Measurements from ENCODE around the gene PIH1D1. TPM values are rescaled to one million over a fixed set of nuclear protein-coding genes. Genes with fewer than 3 reads are reported as not detected.
A peak's percentile ranks its signal among the peaks of the same experiment; 100 is the strongest.

The PIH1D1 gene
- total RNA-seq, 1 experiment from 2014 or later: 166 TPM

DNA sequence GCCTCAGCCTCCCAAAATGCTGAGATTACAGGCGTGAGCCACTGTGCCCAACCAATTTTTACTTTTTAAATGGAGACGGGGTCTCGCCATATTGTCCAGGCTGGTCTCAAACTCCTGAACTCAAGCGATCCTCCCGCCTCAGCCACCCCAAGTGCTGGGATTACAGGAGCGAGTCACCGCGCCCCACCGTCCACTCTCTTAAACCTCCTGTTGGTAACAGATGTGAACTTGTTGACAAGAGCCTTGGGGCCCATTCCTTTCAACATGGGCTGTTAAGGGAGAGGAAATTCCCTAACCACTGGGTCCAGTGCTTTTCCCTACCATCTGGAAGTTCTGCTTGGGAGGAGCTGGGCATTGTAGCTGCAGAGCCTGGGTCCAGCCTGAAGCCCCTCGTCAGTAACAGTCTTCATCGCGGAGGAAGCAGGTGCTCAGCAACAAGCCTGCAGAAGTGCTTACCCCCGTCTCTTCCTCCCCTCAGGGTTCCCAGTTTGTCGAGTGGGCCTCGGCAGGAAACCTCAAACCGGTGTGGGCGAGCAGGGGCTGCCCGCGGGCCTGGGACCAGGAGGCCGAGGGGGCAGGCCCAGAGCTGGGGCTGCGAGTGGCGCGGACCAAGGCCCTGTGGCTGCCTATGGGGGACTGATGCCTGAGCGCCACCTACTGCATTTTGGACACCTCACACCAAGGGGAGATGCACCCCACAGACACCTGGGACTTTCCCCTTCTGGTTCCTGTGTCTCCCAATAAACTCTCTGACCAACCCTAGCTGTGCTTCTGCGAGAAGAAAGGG, 18.4 kb upstream of the PIH1D1 start:
- Histone ChIP-seq H3K79me1 (ENCODE audit: insufficient read depth, low read depth, low read length, poor library complexity, severe bottlenecking) (no peaks in the 10 kb centered on the region), H2BK5ac (ENCODE audit: insufficient read length, low read length) (no peak overlapping the region), H3K23me2 (ENCODE audit: insufficient read length, low read depth, low read length, poor library complexity, severe bottlenecking) (no peaks in the 10 kb centered on the region), H3T11ph (ENCODE audit: low read length) (no peak overlapping the region), H4K91ac (ENCODE audit: insufficient read length, low read depth, low read length) (no peak overlapping the region), H4K20me1 (ENCODE audit: control insufficient read depth, insufficient read depth, insufficient read length) (no peaks in the 10 kb centered on the region), H3K23ac (ENCODE audit: insufficient read length, low read depth, low read length) (no peak overlapping the region), H3K27me3 (ENCODE audit: insufficient read depth, low read length) (no peaks in the 10 kb centered on the region; the same call in 1 of the 2 replicates), H2AK5ac (ENCODE audit: insufficient read length, low read length) (no peak overlapping the region), H3K4me2 (ENCODE audit: insufficient read depth, insufficient read length, low read length) (no peak overlapping the region), H3K9me3 (ENCODE audit: control insufficient read depth, low read depth, low read length) (no peaks in the 10 kb centered on the region), H2BK20ac (ENCODE audit: low read depth, low read length, poor library complexity, severe bottlenecking) (no peak overlapping the region), H3K56ac (ENCODE audit: insufficient read length, low read depth, low read length) (no peak overlapping the region), H3K4ac (ENCODE audit: low read depth, low read length) (no peak overlapping the region), H3K14ac (ENCODE audit: insufficient read depth, low read length) (no peak overlapping the region), H2BK15ac (ENCODE audit: low read depth, low read length) (no peak overlapping the region), H4K8ac (replicated peaks; ENCODE audit: insufficient read length, low read depth, low read length) (no peak overlapping the region), H3K27ac (ENCODE audit: insufficient read length, low read depth, low read length) (no peak overlapping the region), H3K18ac (ENCODE audit: insufficient read length, low read depth, low read length) (no peak overlapping the region), H3K79me2 (ENCODE audit: insufficient read depth, low read length) (no peaks in the 10 kb centered on the region), H2BK120ac (ENCODE audit: low read depth, low read length, poor library complexity, severe bottlenecking) (no peak overlapping the region), H2BK12ac (ENCODE audit: insufficient read length, low read depth, low read length) (no peak overlapping the region), H4K5ac (ENCODE audit: insufficient read length, low read depth, low read length) (no peak overlapping the region), H3K9ac (ENCODE audit: extremely low read depth, insufficient read length, low read length) (no peak overlapping the region), H3K4me1 (ENCODE audit: insufficient read depth, low read length) (peaks cover 3% of the 10 kb centered on the region; the same call in 1 of the 2 replicates), H2AFZ (ENCODE audit: low read length) (no peak overlapping the region)
- WGBS (ENCODE audit: extremely low coverage, insufficient read length, low lambda C conversion rate): no CpG with 5 or more reads among the region's 25 CpGs
- Mint-ChIP-seq H3K27ac (no peak overlapping the region), H3K4me1 (peaks cover 6 to 18% of the 10 kb centered on the region in 2 experiments), H3K9me3 (no peaks in the 10 kb centered on the region), H3K4me3 (no peak overlapping the region), H3K36me3 (ENCODE audit: insufficient read depth in 1 of 3, low read depth in 3 of 3) (peaks cover 5 to 22% (median 18%) of the 10 kb centered on the region in 3 experiments; a peak in 5 of 7 replicates), H3K27me3 (ENCODE audit: low read depth) (peaks cover 6% of the 10 kb centered on the region)
- TF ChIP-seq, protein P1, sequence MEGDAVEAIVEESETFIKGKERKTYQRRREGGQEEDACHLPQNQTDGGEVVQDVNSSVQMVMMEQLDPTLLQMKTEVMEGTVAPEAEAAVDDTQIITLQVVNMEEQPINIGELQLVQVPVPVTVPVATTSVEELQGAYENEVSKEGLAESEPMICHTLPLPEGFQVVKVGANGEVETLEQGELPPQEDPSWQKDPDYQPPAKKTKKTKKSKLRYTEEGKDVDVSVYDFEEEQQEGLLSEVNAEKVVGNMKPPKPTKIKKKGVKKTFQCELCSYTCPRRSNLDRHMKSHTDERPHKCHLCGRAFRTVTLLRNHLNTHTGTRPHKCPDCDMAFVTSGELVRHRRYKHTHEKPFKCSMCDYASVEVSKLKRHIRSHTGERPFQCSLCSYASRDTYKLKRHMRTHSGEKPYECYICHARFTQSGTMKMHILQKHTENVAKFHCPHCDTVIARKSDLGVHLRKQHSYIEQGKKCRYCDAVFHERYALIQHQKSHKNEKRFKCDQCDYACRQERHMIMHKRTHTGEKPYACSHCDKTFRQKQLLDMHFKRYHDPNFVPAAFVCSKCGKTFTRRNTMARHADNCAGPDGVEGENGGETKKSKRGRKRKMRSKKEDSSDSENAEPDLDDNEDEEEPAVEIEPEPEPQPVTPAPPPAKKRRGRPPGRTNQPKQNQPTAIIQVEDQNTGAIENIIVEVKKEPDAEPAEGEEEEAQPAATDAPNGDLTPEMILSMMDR (conservative IDR thresholded peaks at IDR 0.05): peak; percentile 43; the same call in 2 of the 3 replicates
- peak; percentile 44 for DNase-seq

Measured in H9 (cell line).